Activated CD4-positive, alpha-beta T cell treated with anti-CD3 and anti-CD28 coated beads for 36 hours (primary cell): ENCODE data around the gene TENM4. TPM values are rescaled to one million over a fixed set of nuclear protein-coding genes. Genes with fewer than 3 reads are reported as not detected.

Experiments used
- ATAC-seq: fragments of 200-7000 bp; cut with Tn5 transposase; one replicate; pipeline ENCODE4 v1.10.0; 2021; ENCODE audit warnings: mild to moderate bottlenecking, moderate library complexity
- CTCF ChIA-PET: fragments of 350-600 bp; sonication (Branson Sonifier 250); formaldehyde crosslinking; loops from one replicate; lab custom pipeline; 2021; ENCODE audit warnings: antibody characterized with exemption; lab: Charles Lee
- POLR2A ChIA-PET: fragments of 350-600 bp; sonication (Branson Sonifier 250); formaldehyde crosslinking; loops from one replicate; lab custom pipeline; 2021; ENCODE audit warnings: antibody characterized with exemption, inconsistent platforms; lab: Charles Lee
- DNase-seq: peaks from one replicate; pipeline ENCODE4 v3.0.0-alpha.2; 2020
- H3K27ac Mint-ChIP-seq: one replicate; pipeline ENCODE4 v1.8.0; 2021; ENCODE audit warnings: mixed read lengths
- H3K27me3 Mint-ChIP-seq: one replicate; pipeline ENCODE4 v1.8.0; 2021; ENCODE audit warnings: mixed read lengths
- H3K36me3 Mint-ChIP-seq: one replicate; pipeline ENCODE4 v1.8.0; 2021; ENCODE audit warnings: low read depth, mixed read lengths
- H3K4me1 Mint-ChIP-seq: one replicate; pipeline ENCODE4 v1.8.0; 2021; ENCODE audit warnings: mixed read lengths
- H3K4me3 Mint-ChIP-seq: one replicate; pipeline ENCODE4 v1.8.0; 2021; ENCODE audit warnings: mild to moderate bottlenecking, moderate library complexity, mixed read lengths
- H3K9me3 Mint-ChIP-seq: one replicate; pipeline ENCODE4 v1.8.0; 2021; ENCODE audit warnings: low read depth, mixed read lengths
- intact Hi-C, 2 experiments: fragments of 100-400 bp; cut with DNase I in 1 of 2; cut with micrococcal nuclease in 1 of 2; formaldehyde crosslinking; loops; one replicate each; pipeline versions ENCODE4 v1.14.2 to v1.15.1; 2022 to 2024; cut with DNase I, micrococcal nuclease
- total RNA-seq, 2 experiments: library from RNA; stranded (reverse); gene quantifications; one replicate each; pipeline ENCODE4 v1.2.3, GENCODE V29; 2021

Gene TENM4
- total RNA-seq, 2 experiments from 2014 or later = not detected

DNA sequence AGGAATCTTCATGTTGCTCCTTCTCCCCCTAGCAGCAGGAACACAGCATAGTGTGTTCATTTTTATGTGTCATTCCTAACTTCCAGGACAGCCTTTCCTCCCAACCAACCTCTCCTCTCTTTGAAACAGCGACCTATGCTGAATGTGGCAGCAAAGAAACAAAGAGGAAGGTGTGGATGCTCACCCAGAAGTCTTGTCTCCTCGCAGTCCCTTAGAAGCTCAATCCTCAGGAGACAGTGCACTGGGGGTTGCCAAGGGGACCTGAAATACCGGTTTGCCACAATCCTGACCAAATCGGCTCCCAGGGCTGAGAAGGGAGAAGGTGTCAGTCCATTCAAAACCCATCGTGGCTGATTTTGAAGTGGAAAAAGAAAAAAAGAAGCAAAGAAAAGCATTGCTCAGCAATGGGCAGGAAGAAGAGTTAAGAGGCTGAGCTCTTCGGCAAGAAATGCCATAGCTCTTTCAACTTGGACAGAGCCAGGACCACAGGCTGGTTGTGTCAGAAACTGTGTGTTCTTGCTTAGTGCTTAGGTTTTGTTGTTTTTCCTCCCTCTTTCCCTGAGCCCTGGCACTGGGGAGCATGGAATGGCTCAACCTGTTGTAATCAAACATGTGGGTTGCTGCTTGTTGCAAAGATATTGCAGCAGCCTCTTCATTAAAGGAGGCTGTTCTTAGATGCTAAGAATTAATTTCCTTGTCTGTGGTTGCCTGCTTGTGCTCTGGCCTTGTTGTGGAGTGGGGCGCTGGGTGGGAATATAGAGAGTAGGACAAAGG lies 30.4 kb upstream of the TENM4 start:
- no peak overlapping the region for H3K4me3 Mint-ChIP-seq
- intact Hi-C loops = no loop called here
- ATAC-seq (no peak), DNase-seq (no peak)
- H3K27ac Mint-ChIP-seq = no peak overlapping the region
- H3K36me3 Mint-ChIP-seq = no peaks in the 10 kb centered on the region
- ChIA-PET CTCF (interaction anchor here (0.5 kb wide), 1 partner anchor 1324 kb away, joined by 4 read pairs; no protein-coding TSS in a partner anchor), POLR2A (no interaction called here)
- no peaks in the 10 kb centered on the region for H3K9me3 Mint-ChIP-seq
- no peaks in the 10 kb centered on the region for H3K4me1 Mint-ChIP-seq
- peaks cover 8% of the 10 kb centered on the region for H3K27me3 Mint-ChIP-seq

DNA sequence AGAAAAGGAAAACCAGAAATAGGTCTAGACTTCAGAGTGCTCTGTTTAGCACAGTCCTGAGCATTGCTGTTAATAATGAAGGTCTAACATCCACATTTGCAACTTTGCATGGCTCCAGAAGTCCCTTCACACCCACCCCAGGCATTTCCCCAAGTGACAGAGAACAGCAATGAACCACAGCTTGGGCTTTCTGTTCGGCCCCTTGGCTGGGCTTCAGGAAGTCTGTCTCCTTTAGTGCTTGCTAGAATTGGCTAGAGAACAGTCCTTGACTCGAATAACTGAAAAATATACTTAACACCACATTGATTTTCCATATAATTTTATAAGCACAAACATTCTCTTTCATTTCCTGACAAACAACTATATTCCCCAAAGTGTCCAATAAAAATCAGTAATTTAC lies 29.3 kb upstream of the TENM4 start:
- ChIA-PET POLR2A (no interaction called here), CTCF (no interaction called here)
- H3K4me1 Mint-ChIP-seq = no peaks in the 10 kb centered on the region
- ATAC-seq = no peak
- no peaks in the 10 kb centered on the region for H3K36me3 Mint-ChIP-seq
- no peak overlapping the region for H3K27ac Mint-ChIP-seq
- no peak for DNase-seq
- peaks cover 10% of the 10 kb centered on the region for H3K27me3 Mint-ChIP-seq
- H3K4me3 Mint-ChIP-seq = no peak overlapping the region
- intact Hi-C loops = no loop called here
- no peaks in the 10 kb centered on the region for H3K9me3 Mint-ChIP-seq

DNA sequence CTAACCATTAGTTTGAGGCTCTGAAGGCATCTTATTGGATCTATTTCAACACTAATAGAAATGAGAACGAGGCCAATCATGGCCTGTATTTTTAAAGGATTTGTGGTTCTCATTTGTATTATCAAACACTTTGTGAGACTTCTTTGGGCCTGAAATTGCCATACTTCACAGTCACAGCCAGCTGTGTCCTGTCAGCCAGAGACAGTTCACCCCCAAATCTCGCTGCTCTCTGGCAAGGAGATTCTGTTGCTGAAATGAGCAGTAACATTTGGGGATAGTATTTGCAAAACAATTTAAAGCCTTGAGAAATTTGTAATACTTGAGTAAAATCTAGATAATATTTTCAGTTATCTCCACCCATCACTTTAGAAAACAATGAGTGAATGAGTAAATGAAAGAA lies 26.9 kb upstream of the TENM4 start:
- CTCF ChIA-PET = no interaction called here
- intact Hi-C loops = no loop called here

DNA sequence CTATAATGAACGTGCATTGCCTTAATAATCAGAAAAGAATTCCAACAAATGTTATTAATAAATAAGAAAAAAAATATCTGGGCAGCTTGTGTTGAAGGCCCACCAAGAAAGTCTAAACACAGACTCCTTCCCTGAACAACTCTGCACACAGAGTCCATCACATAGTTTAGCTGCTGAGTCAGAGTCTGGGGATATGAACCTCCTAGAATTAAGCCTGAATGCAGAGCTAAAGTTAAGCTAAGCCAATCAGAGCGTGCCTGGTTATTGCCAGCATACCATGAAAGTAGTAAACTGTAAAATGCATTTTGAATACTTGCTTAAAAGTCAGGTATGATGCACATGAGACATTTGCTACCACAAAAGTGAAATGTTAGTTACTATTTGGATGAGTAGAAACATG lies 25.6 kb upstream of the TENM4 start:
- Mint-ChIP-seq H3K4me1 (no peaks in the 10 kb centered on the region), H3K4me3 (no peak overlapping the region), H3K27me3 (peaks cover 13% of the 10 kb centered on the region), H3K9me3 (no peaks in the 10 kb centered on the region), H3K27ac (no peak overlapping the region), H3K36me3 (no peaks in the 10 kb centered on the region)
- ChIA-PET POLR2A (no interaction called here), CTCF (no interaction called here)
- no peak for DNase-seq
- intact Hi-C loops = no loop called here
- no peak for ATAC-seq

More for the DNA sequence above, 26.9 kb upstream of the TENM4 start:
- Mint-ChIP-seq H3K27me3 (peaks cover 11% of the 10 kb centered on the region), H3K36me3 (no peaks in the 10 kb centered on the region), H3K9me3 (no peaks in the 10 kb centered on the region), H3K27ac (no peak overlapping the region), H3K4me3 (no peak overlapping the region), H3K4me1 (no peaks in the 10 kb centered on the region)
- POLR2A ChIA-PET = no interaction called here
- ATAC-seq (no peak), DNase-seq (no peak)

DNA sequence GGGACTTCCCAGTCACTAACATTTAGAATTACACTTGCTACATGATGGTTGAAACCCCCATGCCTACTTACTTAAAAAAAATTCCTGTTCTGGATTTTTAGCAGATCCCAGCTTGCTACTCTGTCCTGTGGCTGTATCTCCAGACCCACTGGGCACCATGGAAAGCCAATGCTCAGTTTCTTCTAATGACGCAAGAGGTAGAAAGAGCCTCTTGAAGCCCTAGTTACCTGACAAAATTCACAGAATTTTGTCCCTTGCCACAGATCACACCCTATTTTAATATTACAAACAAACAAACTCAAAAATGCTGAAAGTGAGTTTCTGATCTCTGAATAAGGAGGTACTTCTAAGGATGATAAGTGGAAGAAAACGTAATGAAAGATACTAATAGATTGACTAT lies 24.3 kb upstream of the TENM4 start:
- CTCF ChIA-PET = interaction anchor here (0.6 kb wide), 1 partner anchor 95 kb away, joined by 3 read pairs; no protein-coding TSS in a partner anchor
- no peaks in the 10 kb centered on the region for H3K36me3 Mint-ChIP-seq
- ATAC-seq = no peak
- no peaks in the 10 kb centered on the region for H3K4me1 Mint-ChIP-seq
- POLR2A ChIA-PET = no interaction called here
- H3K4me3 Mint-ChIP-seq = no peak overlapping the region
- DNase-seq = no peak
- H3K9me3 Mint-ChIP-seq = no peaks in the 10 kb centered on the region
- H3K27ac Mint-ChIP-seq = no peak overlapping the region
- peaks cover 16% of the 10 kb centered on the region for H3K27me3 Mint-ChIP-seq
- intact Hi-C loops = no loop called here

DNA sequence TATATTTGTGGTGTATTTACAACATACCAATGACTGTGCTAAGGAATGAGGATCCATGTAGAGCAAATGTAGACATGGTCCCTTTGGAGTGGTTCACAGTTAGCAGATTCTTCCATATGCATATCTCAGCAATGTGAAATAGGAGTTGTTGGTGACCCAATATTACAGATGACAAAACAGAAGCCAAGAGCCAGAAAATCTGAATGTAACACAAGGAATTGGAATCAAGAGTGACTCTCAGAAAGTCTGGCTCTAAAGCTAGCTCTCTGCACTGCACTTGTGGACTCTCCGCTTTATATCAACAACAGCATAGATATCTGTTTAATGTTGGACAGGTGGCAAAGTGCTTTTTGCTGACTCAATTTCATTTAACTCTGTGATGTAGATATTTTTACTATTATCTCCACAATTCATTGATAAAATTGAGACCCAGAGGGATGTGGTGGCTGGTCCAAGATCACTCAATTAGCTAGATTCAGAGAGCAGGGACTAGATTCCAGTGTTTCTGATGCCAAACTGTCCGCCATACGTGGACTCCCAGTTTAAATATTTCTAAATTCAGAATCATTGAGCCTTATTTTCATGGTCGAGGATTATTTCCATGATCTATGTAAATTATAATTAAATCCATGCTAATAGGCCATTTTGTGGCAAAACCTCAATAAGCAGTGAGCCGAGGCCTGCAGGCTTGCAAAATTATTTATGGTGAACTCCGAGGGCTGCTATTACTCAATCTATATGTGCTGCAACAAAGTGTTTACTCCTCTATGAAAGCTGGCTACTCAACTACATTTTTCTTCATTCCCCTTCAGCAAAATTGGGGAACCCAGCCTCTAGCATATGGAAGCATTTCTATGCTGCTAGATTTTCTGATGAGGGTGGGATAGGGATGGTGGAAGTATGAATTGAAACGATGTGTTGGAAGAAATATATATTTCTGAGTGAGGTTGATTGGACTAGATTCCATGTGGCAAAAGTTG lies 21.1 kb upstream of the TENM4 start:
- intact Hi-C loops = no loop called here

DNA sequence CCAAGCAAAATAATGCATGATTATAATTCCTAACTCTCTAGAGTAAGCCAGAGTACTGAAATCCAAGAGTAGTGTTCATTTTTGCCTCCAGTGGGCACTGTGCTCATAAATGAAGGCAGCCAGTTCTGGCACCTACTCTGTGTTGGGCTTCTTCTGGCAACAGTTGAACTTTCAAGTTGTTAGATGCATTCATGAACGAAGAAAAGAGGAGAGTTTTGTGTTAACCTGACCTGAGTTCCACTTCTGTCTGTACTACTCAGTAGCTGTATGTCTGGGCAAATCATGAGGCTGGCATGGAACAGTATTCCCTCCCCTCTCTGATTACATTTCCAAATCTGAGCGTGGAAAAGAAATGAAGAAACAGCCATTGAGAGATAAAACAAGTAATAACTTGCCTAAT lies 20.3 kb upstream of the TENM4 start:
- Mint-ChIP-seq H3K27me3 (peaks cover 19% of the 10 kb centered on the region), H3K27ac (no peak overlapping the region), H3K9me3 (no peaks in the 10 kb centered on the region), H3K36me3 (no peaks in the 10 kb centered on the region), H3K4me1 (no peaks in the 10 kb centered on the region), H3K4me3 (no peak overlapping the region)
- DNase-seq (no peak), ATAC-seq (no peak)
- intact Hi-C loops = no loop called here
- ChIA-PET CTCF (no interaction called here), POLR2A (no interaction called here)

More for the DNA sequence above, 21.1 kb upstream of the TENM4 start:
- Mint-ChIP-seq H3K9me3 (no peaks in the 10 kb centered on the region), H3K4me3 (no peak overlapping the region), H3K27me3 (peaks cover 16% of the 10 kb centered on the region), H3K4me1 (no peaks in the 10 kb centered on the region), H3K27ac (no peak overlapping the region), H3K36me3 (no peaks in the 10 kb centered on the region)
- ATAC-seq (no peak), DNase-seq (no peak)
- ChIA-PET CTCF (no interaction called here), POLR2A (no interaction called here)

DNA sequence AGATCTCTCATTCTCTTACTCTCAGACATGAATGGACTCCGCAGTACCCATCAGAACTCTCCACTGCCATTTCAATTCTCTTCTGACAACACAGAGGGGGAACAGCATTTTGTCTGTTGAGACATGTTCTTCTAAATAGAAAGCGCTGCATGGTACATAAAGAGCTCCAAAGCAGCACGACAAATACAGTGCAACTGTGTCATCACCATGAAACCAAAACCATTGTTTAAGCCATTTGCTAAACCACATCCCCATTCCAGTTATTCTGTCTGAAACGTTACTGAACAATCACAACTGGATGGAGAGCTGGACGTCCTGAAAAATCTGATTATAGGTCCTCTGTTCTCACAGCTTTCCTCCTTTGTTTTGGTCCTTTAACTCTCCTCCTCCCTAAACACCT lies 17.9 kb upstream of the TENM4 start:
- no peak overlapping the region for H3K4me3 Mint-ChIP-seq
- no peaks in the 10 kb centered on the region for H3K9me3 Mint-ChIP-seq
- no peaks in the 10 kb centered on the region for H3K36me3 Mint-ChIP-seq
- ATAC-seq = no peak
- DNase-seq = no peak
- no peaks in the 10 kb centered on the region for H3K4me1 Mint-ChIP-seq
- no peak overlapping the region for H3K27ac Mint-ChIP-seq
- peaks cover 16% of the 10 kb centered on the region for H3K27me3 Mint-ChIP-seq
- intact Hi-C loops = no loop called here
- ChIA-PET POLR2A (no interaction called here), CTCF (no interaction called here)

DNA sequence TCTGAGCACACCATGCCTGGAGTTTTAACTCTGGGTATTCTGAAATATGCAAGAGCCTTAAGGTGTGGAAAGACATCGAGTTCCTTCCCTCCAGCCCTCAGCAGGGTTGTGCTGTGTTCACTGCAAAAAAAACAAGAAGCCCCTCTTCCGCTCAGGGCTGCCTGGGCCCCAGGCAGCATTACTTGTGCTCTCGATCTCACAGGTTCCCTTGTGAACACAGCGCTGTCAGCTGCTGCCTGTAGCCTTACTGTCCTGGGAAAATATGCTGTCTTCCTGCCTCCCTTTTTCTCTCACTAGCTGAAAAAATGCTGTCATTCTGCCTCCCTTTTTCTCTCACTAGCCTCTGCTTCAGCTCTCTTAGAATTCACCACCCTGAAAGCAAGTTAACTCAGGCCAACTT lies 15.7 kb upstream of the TENM4 start:
- ChIA-PET POLR2A (no interaction called here), CTCF (no interaction called here)

DNA sequence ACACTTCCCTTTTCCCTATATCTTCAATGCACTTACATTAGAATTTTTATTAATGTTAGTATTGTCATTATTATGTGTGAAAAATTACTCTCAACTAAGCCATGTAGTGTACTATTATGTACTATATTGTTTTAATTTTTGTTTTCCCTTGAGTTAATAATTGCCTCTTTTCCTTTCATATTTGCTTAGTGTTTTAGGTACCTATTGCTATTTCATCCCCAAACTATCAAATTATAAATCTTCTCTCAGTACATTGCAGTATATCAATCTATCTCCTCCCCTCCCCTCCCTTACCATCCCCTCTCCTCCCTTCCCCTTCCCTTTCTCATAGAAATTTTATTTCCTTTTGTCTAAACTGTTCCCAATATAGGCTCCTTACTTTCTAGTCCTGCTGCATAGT lies 12.8 kb upstream of the TENM4 start:
- ATAC-seq (no peak), DNase-seq (no peak)
- intact Hi-C loops = no loop called here
- Mint-ChIP-seq H3K27me3 (peaks cover 11% of the 10 kb centered on the region), H3K9me3 (no peaks in the 10 kb centered on the region), H3K4me1 (no peaks in the 10 kb centered on the region), H3K27ac (no peak overlapping the region), H3K4me3 (no peak overlapping the region), H3K36me3 (no peaks in the 10 kb centered on the region)
- POLR2A ChIA-PET = no interaction called here
- CTCF ChIA-PET = no interaction called here

More for the DNA sequence above, 15.7 kb upstream of the TENM4 start:
- DNase-seq (no peak), ATAC-seq (no peak)
- H3K4me1 Mint-ChIP-seq = no peaks in the 10 kb centered on the region
- intact Hi-C loops = no loop called here
- no peak overlapping the region for H3K4me3 Mint-ChIP-seq
- no peak overlapping the region for H3K27ac Mint-ChIP-seq
- no peaks in the 10 kb centered on the region for H3K36me3 Mint-ChIP-seq
- peaks cover 13% of the 10 kb centered on the region for H3K27me3 Mint-ChIP-seq
- no peaks in the 10 kb centered on the region for H3K9me3 Mint-ChIP-seq

DNA sequence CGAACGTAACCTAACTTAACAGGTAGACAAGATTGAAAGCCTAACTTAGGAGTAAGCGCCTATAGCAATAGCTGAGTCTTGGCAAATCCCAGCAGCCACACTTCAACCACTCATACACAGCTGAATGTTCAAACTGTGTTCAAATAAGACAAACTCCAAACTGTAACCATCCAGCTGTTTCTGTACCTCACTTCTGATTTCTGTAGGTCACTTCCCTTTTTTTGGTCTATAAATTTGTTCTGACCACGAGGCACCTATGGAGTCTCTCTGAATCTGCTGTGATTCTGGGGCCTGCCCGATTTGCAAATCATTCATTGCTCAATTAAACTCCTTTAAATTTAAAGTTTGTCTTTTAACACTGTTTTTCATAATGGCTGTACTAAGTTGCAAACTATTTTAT lies 8.2 kb upstream of the TENM4 start:
- Mint-ChIP-seq H3K4me1 (no peaks in the 10 kb centered on the region), H3K9me3 (no peaks in the 10 kb centered on the region), H3K27ac (no peak overlapping the region), H3K4me3 (no peak overlapping the region), H3K36me3 (no peaks in the 10 kb centered on the region), H3K27me3 (peaks cover 5% of the 10 kb centered on the region)
- CTCF ChIA-PET = no interaction called here
- ATAC-seq (no peak), DNase-seq (no peak)
- intact Hi-C loops = loop anchor here in 1 of 2 experiments (5.0 kb wide), 1 partner anchor 48 kb away; no protein-coding TSS in a partner anchor
- POLR2A ChIA-PET = no interaction called here
